Subcutaneous abdominal adipose tissue (tissue), 5 donors: ENCODE results near the gene PRSS2.
"Not testable (repeated sequence)": the region's sequence is repeated elsewhere in the genome, so short reads cannot be mapped to it uniquely, and the experiment has no call there.

ENCODE experiments used
- H3K27ac ChIP-seq: one replicate; pipeline ENCODE4 v1.7.0; 2013; ENCODE audit warnings: low read depth, mild to moderate bottlenecking, inconsistent platforms, low read length, moderate library complexity
- H3K27me3 ChIP-seq, 5 donors: one replicate each; pipeline ENCODE4 v1.7.0; 2013; ENCODE audit warnings: low read length in 5 of 5, inconsistent platforms in 1 of 5; ENCODE audit not compliant: control insufficient read depth in 5 of 5, insufficient read depth in 4 of 5
- H3K36me3 ChIP-seq, 5 donors: one replicate each; pipeline ENCODE4 v1.7.0; 2013; ENCODE audit warnings: low read length in 5 of 5; ENCODE audit not compliant: control insufficient read depth in 5 of 5, insufficient read depth in 5 of 5
- H3K4me1 ChIP-seq, 5 donors: one replicate each; pipeline ENCODE4 v1.7.0; 2013; ENCODE audit warnings: low read length in 5 of 5, mild to moderate bottlenecking in 3 of 5, moderate library complexity in 1 of 5; ENCODE audit not compliant: control insufficient read depth in 5 of 5, insufficient read depth in 5 of 5
- H3K4me3 ChIP-seq, 5 donors: one replicate each; pipeline ENCODE4 v1.7.0; 2013; ENCODE audit warnings: low read length in 5 of 5, low read depth in 1 of 5
- H3K9ac ChIP-seq, 5 donors: one replicate each; pipeline ENCODE4 v1.7.0; 2013; ENCODE audit warnings: low read length in 5 of 5, mild to moderate bottlenecking in 4 of 5, moderate library complexity in 3 of 5
- H3K9me3 ChIP-seq, 5 donors: one replicate each; pipeline ENCODE4 v1.7.0; 2013; ENCODE audit warnings: low read length in 5 of 5; ENCODE audit not compliant: control insufficient read depth in 5 of 5
- donor health status: healthy.
- donor health status: healthy.
- donor health status: healthy.
- donor health status: healthy.
- donor health status: healthy.

The PRSS2 gene

GRCh38 chr7:142770661-142771352 lies at the start of gene PRSS2:
PRSS2 (plus strand) TSS chr7:142770970; CDS start chr7:142770983, 13 bp downstream.
- Histone ChIP-seq H3K27ac (no peak within 1 kb of the TSS), H3K36me3 (no peaks in the 10 kb centered on the region), H3K9me3 (no peaks in the 10 kb centered on the region), H3K4me1 (peaks cover 0 to 1% (median 0%) of the 10 kb centered on the region in 5 donors), H3K4me3 (no peak within 1 kb of the TSS), H3K27me3 (peaks cover 0 to 5% (median 3%) of the 10 kb centered on the region in 5 donors), H3K9ac (no peak within 1 kb of the TSS)

- Histone ChIP-seq H3K9me3 (no peaks in the 10 kb centered on the region), H3K4me1 (no peaks in the 10 kb centered on the region), H3K4me3 (no peak overlapping the region), H3K36me3 (no peaks in the 10 kb centered on the region), H3K27me3 (peaks cover 0 to 3% (median 2%) of the 10 kb centered on the region in 5 donors), H3K27ac (no peak overlapping the region), H3K9ac (no peak overlapping the region)
These were observed 49.8 kb upstream of the PRSS2 start for GRCh38 chr7:142720986-142721385.

GRCh38 chr7:142722248-142722794 lies 48.4 kb upstream of the PRSS2 start:
- Histone ChIP-seq H3K9me3 (no peaks in the 10 kb centered on the region), H3K36me3 (no peaks in the 10 kb centered on the region), H3K4me3 (no peak overlapping the region), H3K27ac (no peak overlapping the region), H3K27me3 (peaks cover 0 to 3% (median 2%) of the 10 kb centered on the region in 5 donors), H3K9ac (no peak overlapping the region), H3K4me1 (no peaks in the 10 kb centered on the region)

- H3K9me3 ChIP-seq, result peaks cover 0 to 6% (median 0%) of the 10 kb centered on the region in 5 donors
These were observed 37.5 kb upstream of the PRSS2 start for GRCh38 chr7:142733271-142733670.

GRCh38 chr7:142739923-142740492 lies 30.8 kb upstream of the PRSS2 start:
- Histone ChIP-seq H3K4me1 (no peaks in the 10 kb centered on the region), H3K9ac (no peak overlapping the region), H3K9me3 (no peaks in the 10 kb centered on the region), H3K27me3 (no peaks in the 10 kb centered on the region), H3K36me3 (no peaks in the 10 kb centered on the region), H3K4me3 (no peak overlapping the region), H3K27ac (no peak overlapping the region)

More at GRCh38 chr7:142733271-142733670, 37.5 kb upstream of the PRSS2 start:
- H3K27ac ChIP-seq, result no peak overlapping the region
- no peaks in the 10 kb centered on the region for H3K36me3 ChIP-seq
- H3K9ac ChIP-seq, result no peak overlapping the region
- no peaks in the 10 kb centered on the region for H3K27me3 ChIP-seq
- no peak overlapping the region for H3K4me3 ChIP-seq
- H3K4me1 ChIP-seq, result no peaks in the 10 kb centered on the region

- H3K36me3 ChIP-seq, result no peaks in the 10 kb centered on the region
- H3K9me3 ChIP-seq, result no peaks in the 10 kb centered on the region
- H3K27ac ChIP-seq, result no peak overlapping the region
- H3K4me1 ChIP-seq, result no peaks in the 10 kb centered on the region
- no peak overlapping the region for H3K4me3 ChIP-seq
- no peaks in the 10 kb centered on the region for H3K27me3 ChIP-seq
- H3K9ac ChIP-seq, result no peak overlapping the region
These were observed 30.0 kb upstream of the PRSS2 start for GRCh38 chr7:142740786-142741185.

- not testable (repeated sequence) for H3K4me3 ChIP-seq, H3K27me3 ChIP-seq, H3K9ac ChIP-seq, H3K27ac ChIP-seq, H3K36me3 ChIP-seq, H3K4me1 ChIP-seq, H3K9me3 ChIP-seq
These were observed 28.8 kb upstream of the PRSS2 start for GRCh38 chr7:142741932-142742331.

GRCh38 chr7:142745091-142745635 lies 25.6 kb upstream of the PRSS2 start:
- no peak overlapping the region for H3K27ac ChIP-seq
- no peaks in the 10 kb centered on the region for H3K9me3 ChIP-seq
- no peak overlapping the region for H3K4me3 ChIP-seq

GRCh38 chr7:142745745-142746144 lies 25.0 kb upstream of the PRSS2 start:
- H3K27ac ChIP-seq, result no peak overlapping the region
- no peaks in the 10 kb centered on the region for H3K9me3 ChIP-seq
- peaks cover 0 to 7% (median 0%) of the 10 kb centered on the region in 5 donors for H3K27me3 ChIP-seq
- no peak overlapping the region for H3K4me3 ChIP-seq
- H3K36me3 ChIP-seq, result no peaks in the 10 kb centered on the region
- H3K4me1 ChIP-seq, result no peaks in the 10 kb centered on the region
- no peak overlapping the region for H3K9ac ChIP-seq

More at GRCh38 chr7:142745091-142745635, 25.6 kb upstream of the PRSS2 start:
- no peak overlapping the region for H3K9ac ChIP-seq
- H3K27me3 ChIP-seq, result peaks cover 0 to 6% (median 0%) of the 10 kb centered on the region in 5 donors
- no peaks in the 10 kb centered on the region for H3K4me1 ChIP-seq
- no peaks in the 10 kb centered on the region for H3K36me3 ChIP-seq

- Histone ChIP-seq H3K36me3 (no peaks in the 10 kb centered on the region), H3K27ac (no peak overlapping the region), H3K27me3 (peaks cover 0 to 7% (median 0%) of the 10 kb centered on the region in 5 donors), H3K9me3 (no peaks in the 10 kb centered on the region), H3K4me1 (no peaks in the 10 kb centered on the region), H3K9ac (no peak overlapping the region), H3K4me3 (no peak overlapping the region)
These were observed 24.5 kb upstream of the PRSS2 start for GRCh38 chr7:142746264-142746663.
